Testis (tissue), 2 donors: ENCODE data around the gene PIH1D1.

Experiments
- POLR2A ChIP-seq: fragments of 450-650 bp; IDR thresholded peaks from one replicate; pipeline ENCODE4 v1.6.1; 2017; ENCODE audit warnings: antibody characterized with exemption, mild to moderate bottlenecking, moderate library complexity
- TF ChIP-seq, protein P1 (sequence below), 3 experiments: fragments of 450-650 bp in 2 of 3; fragments of 200-600 bp in 1 of 3; sonication (generic) in 1 of 3; IDR thresholded peaks; one replicate each; pipeline ENCODE4 v1.5.1; 2016 to 2019; ENCODE audit warnings: antibody characterized with exemption in 3 of 3, mild to moderate bottlenecking in 2 of 3, moderate library complexity in 1 of 3

DNA sequence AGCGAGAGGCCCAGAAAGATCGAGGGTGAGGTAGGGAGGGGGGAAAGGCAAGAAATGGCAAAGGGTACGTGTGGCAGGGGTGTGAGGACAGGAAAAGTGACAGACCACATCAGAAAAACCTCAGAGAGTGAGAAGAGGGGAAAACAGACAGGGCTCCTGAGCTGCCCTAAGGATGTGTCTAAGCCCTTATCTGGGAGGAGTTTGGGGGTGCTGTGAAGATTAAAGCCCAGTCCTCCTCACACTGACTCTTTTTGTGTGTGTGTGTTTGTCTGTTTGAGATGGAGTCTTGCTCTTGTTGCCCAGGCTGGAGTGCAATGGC lies 27.7 kb downstream of the PIH1D1 start:
- TF ChIP-seq, protein P1, sequence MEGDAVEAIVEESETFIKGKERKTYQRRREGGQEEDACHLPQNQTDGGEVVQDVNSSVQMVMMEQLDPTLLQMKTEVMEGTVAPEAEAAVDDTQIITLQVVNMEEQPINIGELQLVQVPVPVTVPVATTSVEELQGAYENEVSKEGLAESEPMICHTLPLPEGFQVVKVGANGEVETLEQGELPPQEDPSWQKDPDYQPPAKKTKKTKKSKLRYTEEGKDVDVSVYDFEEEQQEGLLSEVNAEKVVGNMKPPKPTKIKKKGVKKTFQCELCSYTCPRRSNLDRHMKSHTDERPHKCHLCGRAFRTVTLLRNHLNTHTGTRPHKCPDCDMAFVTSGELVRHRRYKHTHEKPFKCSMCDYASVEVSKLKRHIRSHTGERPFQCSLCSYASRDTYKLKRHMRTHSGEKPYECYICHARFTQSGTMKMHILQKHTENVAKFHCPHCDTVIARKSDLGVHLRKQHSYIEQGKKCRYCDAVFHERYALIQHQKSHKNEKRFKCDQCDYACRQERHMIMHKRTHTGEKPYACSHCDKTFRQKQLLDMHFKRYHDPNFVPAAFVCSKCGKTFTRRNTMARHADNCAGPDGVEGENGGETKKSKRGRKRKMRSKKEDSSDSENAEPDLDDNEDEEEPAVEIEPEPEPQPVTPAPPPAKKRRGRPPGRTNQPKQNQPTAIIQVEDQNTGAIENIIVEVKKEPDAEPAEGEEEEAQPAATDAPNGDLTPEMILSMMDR (IDR thresholded peaks at IDR 0.05): no peak
- TF ChIP-seq POLR2A: no peak
